ENCODE results near the gene LGALS1.

GRCh38 chr22:37704645-37705044 is 29.2 kb downstream of the LGALS1 start:
- TF ChIP-seq POLR2A (IDR thresholded peaks at IDR 0.05; ENCODE audit: low read length) = no peak
- TF ChIP-seq GATA1 (IDR thresholded peaks at IDR 0.05; ENCODE audit: low read depth, low read length) = no peak
